Activated CD4-positive, CD25-positive, alpha-beta regulatory T cell (primary cell): ENCODE results near the gene PROSER3.

Experiments
- DNase-seq, 4 experiments: peaks; one replicate each; lab custom pipeline; 2025; lab: John Stamatoyannopoulos, UW

Gene PROSER3

DNA sequence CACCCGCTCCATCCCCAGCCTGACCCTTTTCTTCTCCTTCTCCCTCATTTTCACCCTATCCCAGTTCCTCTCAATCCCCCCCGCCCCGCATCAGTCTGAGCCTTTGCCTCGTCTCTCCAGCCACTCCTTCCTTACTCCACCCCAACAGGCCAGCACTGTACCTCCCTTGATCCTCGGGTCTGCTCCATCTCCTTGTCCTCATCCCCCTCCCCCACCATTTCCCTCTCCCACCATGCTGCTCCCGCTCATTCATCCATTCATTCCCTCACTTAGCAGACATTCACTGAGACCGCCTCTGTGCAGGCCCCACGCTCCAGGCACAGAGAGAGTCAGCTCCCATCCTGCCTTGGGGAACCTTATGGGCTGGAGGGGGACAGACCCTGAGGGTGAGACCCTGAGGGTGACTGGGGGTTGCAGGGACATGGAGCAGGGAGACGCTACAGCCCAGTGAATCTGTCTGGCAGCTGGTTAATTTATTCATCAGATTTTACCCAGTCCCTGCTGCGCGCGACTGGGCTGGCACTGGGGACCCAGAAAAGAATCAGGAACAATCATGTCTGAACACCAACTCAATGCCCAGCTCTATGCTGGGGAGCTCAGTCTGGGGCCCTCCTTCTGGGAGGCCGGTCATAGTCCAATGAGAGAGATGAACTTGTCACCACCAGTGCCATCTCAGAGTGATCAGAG is 18.3 kb downstream of the PROSER3 start:
- DNase-seq, result no peak

DNA sequence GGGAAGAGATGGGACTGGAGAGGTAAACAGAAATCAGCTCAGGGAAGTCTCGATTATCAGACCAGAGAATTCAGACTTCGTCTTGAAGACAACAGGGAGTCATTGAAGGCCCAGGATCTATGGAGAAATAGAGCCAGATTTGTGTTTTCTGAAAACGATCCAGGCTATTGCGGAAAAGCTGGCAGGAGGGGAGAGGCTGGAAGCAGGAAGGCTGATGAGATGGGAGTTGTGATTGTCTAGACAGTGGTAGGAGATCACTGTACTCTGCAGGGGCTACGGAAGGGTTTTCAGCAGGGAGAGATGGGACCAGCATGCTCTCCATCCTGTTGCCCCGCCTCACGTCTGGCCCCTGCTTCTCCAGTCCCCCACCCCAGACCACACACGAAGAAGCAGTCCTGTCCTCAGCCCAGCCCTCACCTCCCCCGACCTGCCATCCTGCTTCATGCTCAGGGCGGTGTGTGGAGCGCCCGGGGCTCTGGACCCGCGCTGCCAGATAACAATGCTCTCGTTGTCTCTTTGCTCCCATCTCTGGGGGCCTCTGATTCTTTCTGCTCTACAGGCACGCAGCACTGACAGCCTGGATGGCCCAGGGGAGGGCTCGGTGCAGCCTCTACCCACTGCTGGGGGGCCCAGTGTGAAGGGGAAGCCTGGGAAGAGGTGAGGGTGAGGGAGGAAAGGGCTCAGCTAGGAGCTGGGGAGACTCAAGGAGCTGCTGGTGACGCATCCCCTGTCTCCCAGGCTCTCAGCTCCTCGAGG is 19.3 kb downstream of the PROSER3 start:
- no peak for DNase-seq

DNA sequence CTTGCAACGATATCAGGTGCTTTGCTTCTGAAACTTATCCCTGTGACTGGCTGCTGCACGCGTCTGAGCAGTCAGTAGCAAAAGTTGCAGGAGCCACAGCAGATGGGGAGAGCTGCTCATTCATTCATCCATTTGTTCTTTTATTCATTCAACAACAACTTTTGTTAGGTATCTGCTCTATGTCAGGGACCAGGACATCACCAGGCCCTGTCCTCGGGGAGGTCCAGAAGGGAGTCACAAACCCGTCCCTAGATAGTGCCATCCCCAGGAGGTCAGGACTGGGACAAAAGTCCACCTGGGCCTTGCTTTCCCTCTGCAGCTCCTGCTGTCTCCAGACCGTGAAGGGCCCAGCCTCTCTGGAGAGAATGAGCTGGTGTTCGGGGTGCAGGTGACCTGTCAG is 20.0 kb downstream of the PROSER3 start:
- no peak for DNase-seq

DNA sequence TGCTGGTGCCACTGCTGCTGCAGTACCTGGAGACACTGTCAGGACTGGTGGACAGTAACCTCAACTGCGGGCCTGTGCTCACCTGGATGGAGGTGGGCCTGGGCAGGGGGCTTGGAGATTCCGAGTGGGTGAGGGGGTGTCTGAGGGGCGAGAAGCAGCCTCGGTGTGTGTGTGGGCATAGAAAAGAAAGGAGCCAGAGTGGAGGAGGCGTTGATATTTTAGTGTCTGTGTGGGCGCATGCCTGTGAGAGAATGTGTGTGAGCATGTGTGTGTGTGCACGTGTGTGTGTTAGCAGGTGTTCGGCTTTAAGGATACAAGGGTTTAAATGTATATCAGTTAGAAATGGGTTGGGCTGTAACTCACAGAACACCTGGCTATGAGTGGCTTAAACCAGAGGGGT is 21.1 kb downstream of the PROSER3 start:
- DNase-seq, result no peak

DNA sequence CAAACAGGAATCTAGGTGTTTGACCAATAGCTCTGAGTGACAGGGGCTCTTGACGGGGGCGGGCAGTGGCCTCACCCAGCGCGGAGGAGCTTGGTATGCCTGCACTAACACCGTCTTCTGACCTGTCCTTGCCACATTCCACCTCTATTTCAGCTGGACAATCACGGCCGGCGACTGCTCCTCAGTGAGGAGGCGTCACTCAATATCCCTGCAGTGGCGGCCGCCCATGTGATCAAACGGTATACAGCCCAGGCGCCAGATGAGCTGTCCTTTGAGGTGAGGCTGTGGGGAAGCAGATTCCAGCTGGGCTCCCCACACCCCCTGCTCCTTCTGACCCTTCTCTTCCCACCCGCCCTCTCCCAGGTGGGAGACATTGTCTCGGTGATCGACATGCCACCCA is 22.1 kb downstream of the PROSER3 start:
- DNase-seq, result no peak

DNA sequence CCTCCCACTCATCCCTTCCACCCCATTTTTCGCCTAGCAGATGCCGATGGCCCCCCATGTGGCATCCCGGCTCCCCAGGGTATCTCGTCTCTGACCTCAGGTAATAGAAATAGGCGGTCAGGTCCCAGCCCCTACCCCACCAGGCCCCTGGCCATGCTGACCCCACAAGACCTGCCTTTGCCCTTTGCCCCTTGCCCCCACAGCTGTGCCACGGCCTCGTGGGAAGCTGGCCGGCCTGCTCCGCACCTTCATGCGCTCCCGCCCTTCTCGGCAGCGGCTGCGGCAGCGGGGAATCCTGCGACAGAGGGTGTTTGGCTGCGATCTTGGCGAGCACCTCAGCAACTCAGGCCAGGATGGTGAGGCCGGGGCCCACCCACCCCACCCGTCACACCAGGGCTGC is 22.7 kb downstream of the PROSER3 start:
- no peak for DNase-seq

DNA sequence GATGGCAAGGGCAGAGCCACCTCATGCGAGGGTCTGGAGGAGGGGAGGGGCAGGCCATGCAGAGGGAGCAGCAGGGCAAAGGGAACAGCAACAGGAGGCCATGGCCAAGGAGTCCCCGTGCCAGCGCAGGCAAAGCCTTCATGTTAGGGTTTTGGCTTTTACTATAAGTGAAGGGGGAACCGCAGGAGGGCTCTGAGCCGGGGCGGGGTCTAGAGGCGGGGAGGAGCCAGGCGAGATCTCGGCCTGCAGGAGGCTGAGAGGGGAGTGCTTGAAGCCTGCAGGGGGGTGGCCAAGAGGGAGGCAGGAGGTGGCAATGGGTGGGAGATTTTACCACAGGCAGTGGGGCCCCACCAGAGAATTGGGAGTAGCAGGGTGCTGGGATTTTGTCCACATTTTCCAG is 23.7 kb downstream of the PROSER3 start:
- no peak for DNase-seq

DNA sequence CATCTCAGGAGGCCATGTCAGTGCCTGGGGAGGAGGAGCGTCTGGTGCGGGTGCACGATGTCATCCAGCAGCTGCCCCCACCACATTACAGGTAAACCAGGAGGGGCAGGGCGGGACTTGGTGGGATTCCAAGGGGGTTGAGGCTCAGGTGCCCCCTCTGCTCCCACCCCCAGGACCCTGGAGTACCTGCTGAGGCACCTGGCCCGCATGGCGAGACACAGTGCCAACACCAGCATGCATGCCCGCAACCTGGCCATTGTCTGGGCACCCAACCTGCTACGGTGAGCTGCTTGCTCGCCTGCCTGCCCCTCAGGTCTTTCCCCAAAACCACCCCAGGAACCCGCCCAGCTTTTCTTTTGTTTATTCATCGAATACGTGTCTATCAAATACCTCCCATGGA is 24.6 kb downstream of the PROSER3 start:
- no peak for DNase-seq

DNA sequence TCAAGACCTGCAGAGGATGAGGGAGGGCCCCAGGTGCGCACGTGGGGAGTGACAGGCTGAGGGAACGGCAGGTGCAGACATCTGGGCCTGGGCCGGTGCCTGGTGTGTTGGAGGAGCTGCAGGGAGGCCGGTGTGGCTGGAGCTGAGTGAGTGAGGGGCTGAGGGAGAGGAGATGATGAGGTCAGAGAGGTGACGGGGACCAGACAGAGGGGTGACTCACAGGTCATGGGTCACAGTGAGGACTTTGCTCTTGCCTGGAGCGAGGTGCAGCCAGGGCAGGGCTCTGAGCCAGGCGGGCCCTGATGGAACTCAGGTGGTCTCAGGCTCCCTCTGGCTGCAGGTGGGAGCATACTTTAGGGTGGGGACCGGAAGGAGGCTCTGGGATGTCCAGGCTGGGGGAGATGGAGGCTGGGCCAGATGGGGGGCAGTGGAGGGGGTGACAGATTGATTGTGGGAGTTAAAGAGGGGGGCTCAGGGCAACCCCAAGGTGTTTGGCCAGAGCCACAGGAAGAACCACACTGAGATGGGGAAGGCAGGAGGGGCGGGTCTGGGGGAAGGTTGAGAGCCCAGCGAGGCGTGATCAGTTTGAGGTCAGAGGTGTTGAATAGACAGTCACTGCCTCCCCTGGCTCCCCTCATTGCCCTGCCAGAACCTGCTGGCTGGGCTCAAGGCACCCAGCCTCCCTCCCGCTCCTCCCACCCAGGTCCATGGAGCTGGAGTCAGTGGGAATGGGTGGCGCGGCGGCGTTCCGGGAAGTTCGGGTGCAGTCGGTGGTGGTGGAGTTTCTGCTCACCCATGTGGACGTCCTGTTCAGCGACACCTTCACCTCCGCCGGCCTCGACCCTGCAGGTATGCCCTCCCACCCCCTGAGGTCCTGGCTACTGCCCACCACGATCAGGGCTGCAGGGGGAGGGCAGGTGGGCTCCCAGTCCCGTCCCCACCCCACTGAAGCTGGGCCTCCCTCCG is 25.8 kb downstream of the PROSER3 start:
- DNase-seq, result no peak

DNA sequence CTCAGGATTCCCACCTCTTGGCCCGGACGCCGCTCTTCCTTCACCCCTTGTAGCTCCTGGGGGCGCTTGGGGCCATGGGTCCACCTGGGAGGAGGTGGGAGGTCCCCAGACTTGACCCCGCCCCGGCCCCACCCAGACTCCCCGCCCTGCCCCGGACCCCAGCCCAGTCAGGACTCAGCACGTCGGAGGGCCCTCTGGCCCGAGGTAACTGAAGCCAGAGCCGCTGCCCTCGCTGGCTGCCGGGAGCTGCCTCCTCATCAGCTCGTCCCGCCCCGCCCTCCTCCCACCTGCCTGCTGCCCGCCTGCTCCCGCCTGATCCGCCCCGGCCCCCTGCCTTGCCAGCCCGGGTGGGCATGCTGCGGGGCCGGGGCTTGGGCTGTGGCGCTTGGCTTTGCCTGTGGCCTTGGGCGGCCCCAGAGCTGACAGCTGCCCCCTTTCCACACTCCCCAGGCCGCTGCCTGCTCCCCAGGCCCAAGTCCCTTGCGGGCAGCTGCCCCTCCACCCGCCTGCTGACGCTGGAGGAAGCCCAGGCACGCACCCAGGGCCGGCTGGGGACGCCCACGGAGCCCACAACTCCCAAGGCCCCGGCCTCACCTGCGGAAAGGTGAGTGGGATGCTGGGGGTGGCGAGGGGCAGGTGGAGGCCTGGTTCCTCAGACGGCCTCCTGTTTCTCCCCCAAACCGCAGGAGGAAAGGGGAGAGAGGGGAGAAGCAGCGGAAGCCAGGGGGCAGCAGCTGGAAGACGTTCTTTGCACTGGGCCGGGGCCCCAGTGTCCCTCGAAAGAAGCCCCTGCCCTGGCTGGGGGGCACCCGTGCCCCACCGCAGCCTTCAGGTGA is 26.7 kb downstream of the PROSER3 start:
- no peak for DNase-seq

DNA sequence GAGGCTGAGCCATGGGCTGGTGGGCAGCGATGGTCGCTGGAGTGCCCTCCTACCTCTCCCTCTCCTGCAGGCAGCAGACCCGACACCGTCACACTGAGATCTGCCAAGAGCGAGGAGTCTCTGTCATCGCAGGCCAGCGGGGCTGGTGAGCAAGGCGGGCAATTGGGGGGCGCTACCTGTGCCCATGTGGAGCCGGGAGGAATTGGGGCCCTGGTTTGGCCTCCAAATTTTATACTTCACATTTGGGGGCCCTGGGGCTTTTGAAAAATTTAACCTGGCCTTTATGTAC is 27.3 kb downstream of the PROSER3 start:
- DNase-seq, result no peak

DNA sequence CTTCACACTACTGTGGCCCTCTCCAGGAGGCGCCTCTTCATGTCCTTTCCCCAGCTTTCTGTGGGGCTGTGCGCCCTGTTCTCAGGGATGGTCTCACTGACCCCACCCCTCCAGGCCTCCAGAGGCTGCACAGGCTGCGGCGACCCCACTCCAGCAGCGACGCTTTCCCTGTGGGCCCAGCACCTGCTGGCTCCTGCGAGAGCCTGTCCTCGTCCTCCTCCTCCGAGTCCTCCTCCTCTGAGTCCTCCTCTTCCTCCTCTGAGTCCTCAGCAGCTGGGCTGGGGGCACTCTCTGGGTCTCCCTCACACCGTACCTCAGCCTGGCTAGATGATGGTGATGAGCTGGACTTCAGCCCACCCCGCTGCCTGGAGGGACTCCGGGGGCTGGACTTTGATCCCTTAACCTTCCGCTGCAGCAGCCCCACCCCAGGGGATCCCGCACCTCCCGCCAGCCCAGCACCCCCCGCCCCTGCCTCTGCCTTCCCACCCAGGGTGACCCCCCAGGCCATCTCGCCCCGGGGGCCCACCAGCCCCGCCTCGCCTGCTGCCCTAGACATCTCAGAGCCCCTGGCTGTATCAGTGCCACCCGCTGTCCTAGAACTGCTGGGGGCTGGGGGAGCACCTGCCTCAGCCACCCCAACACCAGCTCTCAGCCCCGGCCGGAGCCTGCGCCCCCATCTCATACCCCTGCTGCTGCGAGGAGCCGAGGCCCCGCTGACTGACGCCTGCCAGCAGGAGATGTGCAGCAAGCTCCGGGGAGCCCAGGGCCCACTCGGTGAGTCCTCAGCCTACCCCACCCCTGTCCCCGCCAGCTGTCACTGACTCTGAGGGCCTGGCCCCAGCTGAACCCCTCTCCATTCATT is 28.6 kb downstream of the PROSER3 start:
- DNase-seq, result no peak

DNA sequence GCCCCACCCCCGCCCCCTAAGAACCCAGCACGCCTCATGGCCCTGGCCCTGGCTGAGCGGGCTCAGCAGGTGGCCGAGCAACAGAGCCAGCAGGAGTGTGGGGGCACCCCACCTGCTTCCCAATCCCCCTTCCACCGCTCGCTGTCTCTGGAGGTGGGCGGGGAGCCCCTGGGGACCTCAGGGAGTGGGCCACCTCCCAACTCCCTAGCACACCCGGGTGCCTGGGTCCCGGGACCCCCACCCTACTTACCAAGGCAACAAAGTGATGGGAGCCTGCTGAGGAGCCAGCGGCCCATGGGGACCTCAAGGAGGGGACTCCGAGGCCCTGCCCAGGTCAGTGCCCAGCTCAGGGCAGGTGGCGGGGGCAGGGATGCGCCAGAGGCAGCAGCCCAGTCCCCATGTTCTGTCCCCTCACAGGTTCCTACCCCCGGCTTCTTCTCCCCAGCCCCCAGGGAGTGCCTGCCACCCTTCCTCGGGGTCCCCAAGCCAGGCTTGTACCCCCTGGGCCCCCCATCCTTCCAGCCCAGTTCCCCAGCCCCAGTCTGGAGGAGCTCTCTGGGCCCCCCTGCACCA is 29.3 kb downstream of the PROSER3 start:
- DNase-seq, result no peak

DNA sequence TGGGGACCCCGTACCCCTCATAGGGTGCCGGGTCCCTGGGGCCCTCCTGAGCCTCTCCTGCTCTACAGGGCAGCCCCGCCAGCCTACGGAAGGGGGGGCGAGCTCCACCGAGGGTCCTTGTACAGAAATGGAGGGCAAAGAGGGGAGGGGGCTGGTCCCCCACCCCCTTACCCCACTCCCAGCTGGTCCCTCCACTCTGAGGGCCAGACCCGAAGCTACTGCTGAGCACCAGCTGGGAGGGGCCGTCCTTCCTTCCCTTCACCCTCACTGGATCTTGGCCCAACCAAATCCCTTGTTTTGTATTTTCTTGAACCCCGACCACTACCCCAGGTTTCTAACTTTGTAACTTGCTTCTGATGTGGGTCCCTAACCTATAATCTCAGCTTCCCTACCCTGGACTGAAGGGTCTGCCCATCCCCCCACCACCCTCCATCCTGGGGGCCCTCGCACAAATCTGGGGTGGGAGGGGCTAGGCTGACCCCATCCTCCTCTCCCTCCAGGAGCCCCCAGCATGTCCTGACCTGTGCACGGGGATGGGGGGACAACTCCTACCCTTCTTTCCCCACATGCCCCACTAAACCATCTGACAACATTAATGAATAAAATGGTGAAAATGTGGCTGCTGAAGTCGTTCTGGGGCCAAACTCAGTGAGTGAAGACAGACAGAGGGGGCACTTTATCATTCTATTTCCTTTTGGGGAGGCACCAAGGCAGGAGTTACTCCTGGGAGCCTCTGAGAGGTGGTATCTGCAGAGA is 30.4 kb downstream of the PROSER3 start:
- DNase-seq, result no peak

DNA sequence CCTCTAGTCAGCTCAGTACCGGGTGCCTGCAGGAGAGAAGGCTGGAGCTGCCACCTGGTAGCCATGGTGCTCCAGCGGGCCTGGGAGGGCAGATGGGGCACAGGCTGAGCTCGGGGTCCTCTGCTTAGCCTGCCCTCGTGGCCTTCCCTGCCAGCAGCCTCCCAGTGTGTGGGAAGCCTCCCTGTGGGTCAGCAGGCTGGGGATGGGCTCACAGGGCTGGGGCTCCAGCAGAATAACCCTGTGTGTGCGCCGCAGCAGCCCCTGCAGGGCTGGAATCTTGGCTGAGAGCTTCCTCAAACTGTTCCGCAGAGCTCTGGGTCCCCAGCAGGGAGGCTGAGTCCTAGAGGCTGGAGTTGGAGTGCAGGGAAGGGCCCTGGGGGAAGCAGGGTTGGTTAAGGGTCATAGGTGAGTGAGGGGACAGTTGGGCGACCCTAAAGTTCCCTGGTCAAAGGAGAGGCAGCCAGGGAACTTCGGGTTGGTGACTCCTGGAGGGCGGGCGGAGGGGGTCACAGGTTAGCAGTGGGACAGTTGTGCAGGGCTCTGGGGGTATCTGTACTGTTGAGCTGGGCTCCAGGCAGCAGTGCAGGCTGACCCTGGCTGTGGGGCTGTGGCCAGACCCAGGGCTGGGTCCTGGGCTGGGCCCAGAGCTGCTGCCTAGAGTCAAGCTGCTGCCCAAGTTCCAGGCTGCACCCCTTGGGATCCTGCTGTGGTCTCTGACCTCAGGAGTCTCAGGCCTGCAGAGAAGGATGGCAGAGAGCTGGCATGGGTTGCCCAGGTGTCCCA is 31.4 kb downstream of the PROSER3 start:
- DNase-seq, result no peak

DNA sequence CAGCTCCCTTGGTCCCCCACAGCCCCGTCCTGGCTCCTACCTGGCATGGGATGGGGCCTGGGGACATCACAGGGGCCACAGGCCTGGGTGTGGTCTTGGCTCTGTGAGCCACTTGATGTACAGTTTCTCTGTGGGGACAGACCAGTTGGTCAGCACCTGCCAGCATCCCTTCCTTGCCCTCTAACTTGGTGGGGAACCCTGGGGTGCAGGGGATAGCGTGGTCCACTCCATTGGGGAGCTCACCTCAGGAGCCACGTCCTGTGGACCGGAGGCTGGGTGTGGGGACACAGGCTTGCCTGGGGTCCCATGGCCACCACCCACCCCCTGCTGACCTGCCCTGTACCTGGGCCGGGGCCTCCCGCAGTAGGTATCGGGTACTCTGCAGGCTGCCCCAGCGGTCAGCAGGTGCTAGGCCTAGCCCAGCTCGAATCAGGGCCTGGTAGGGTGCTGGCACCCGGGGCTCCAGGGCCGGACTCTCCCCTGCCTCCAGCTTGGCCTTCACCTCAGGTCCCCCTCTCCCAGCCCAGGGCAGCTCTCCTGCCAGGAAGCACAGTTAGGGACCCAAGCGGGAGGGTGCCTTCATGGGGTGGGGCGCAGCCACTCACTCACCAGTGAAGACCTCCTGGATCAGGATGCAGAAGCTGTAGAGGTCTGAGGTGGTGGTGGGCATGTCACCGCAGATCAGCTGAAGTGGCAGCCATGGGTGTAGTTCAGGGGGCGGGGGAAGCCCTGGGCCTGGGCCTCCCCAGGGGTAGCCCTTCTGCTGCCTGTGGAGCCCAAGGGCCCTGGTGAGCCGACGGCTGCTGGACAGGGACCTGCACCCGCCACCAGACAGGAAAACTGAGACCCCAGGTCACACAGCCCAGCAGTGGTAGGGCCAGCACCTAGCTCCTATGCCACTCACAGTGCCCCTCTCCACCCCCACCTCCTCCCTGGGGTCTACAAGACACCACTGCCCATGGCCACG is 32.3 kb downstream of the PROSER3 start:
- DNase-seq, result no peak

DNA sequence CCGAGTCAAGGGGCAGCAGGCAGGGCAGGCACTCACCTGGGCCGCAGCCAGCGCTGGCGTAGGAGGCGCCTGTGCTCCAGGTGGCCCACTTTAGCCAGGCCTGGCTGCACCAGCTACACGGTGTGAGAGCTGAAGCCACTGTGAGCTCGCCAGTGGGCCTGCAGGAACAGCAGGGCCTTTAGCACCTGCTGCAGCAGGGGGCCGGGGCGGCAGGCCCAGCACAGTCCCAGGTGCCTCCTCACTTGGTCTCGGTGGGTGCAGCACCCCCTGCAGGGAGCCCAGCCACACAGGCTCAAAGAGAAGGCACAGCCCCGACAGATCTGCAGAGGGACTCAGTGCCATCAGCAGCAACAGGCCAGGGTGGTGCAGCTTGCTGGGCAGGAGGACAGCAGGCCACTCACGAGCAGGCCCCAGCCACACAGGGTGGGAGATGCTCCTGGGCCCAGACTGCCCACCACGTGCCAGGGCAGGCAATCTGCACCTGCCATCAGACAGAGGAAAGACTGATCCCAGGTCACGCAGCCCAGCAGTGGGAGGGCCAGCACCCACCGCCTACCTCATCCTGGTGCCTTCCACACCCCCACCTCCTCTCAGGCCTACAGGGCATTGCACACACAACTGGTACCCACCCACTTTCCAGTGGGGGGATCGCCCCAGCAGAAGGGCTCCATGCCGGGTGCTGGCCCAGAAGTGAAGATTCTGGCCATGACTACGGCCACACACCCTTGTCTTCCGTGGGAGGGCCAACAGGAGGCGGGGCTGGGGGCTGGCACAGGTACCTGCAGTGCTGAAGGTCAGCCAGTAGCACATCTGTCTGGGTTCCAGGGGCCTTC is 33.2 kb downstream of the PROSER3 start:
- no peak for DNase-seq
